HEK293T (cell line): ENCODE data around the gene CRHR1.

Experiments
- ELF4 ChIP-seq: fragments of 450-650 bp; IDR thresholded peaks from 2 replicates; pipeline ENCODE4 v1.6.1; 2017; ENCODE audit warnings: antibody characterized with exemption
- L3MBTL2 ChIP-seq: fragments of 450-650 bp; conservative IDR thresholded peaks from 2 replicates; pipeline ENCODE4 v1.6.1; 2016; ENCODE audit warnings: mild to moderate bottlenecking
- SP1 ChIP-seq: fragments of 450-650 bp; IDR thresholded peaks from 2 replicates; pipeline ENCODE4 v1.6.1; 2017

- no peak for TF ChIP-seq L3MBTL2
- TF ChIP-seq ELF4: no peak
- no peak for TF ChIP-seq SP1
These were observed 74.0 kb downstream of the CRHR1 start for GRCh38 chr17:45857977-45858708.
